ENCODE results near the gene C1orf122. TPM values are rescaled to one million over a fixed set of nuclear protein-coding genes. Genes with fewer than 3 reads are reported as not detected.

The C1orf122 gene
- polyA plus RNA-seq, 1 of the 3 experiments (the other 2 are of a cell fraction): 75.3 TPM

GRCh38 chr1:37822906-37823815 is 15.6 kb downstream of the C1orf122 start:
- ChIA-PET POLR2A (interaction anchor here (0.9 kb wide), 1 partner anchor 15 kb away, joined by 5 read pairs; the partner anchor contains the start of genes C1orf122 and YRDC), CTCF (interaction anchor here (0.7 to 2.3 kb wide), 3 partner anchors 9 to 68 kb away, joined by 3 to 8 read pairs (median 4); partner anchors contain the start of gene MTF1)
- DNase-seq: no peak
- TF ChIP-seq ELF1 (IDR thresholded peaks at IDR 0.05) (no peak), RAD21 (IDR thresholded peaks at IDR 0.05; ENCODE audit: low read length) (no peak), GATA2 (CRISPR knock-in tag; IDR thresholded peaks at IDR 0.05) (no peak), GABPA (IDR thresholded peaks at IDR 0.05; ENCODE audit: low read depth) (no peak), MAX (IDR thresholded peaks at IDR 0.05; ENCODE audit: low read depth) (no peak), TAF1 (IDR thresholded peaks at IDR 0.05; ENCODE audit: borderline replicate concordance, low read depth, low read length) (no peak), PBX3 (IDR thresholded peaks at IDR 0.05) (no peak), POLR2AphosphoS5 (IDR thresholded peaks at IDR 0.05; ENCODE audit: low read depth, low read length) (no peak), JUND (IDR thresholded peaks at IDR 0.05) (no peak), FOXJ3 (CRISPR knock-in tag; IDR thresholded peaks at IDR 0.05) (no peak), ZBTB33 (IDR thresholded peaks at IDR 0.05; ENCODE audit: borderline replicate concordance, low read depth) (no peak), CHD2 (IDR thresholded peaks at IDR 0.05; ENCODE audit: low read length, partially characterized antibody) (no peak), RXRA (IDR thresholded peaks at IDR 0.05; ENCODE audit: borderline replicate concordance, low read depth) (no peak)
- no peak overlapping the region for H3K27ac ChIP-seq (ENCODE audit: low read depth in 2 of 2, low read length in 1 of 2)
- no peaks in the 10 kb centered on the region for H3K9me3 ChIP-seq
- H3K9ac ChIP-seq: no peak overlapping the region
- no peaks in the 10 kb centered on the region for H3K27me3 ChIP-seq (ENCODE audit: insufficient read depth)
- WGBS (ENCODE audit: low lambda C conversion rate): 88% methylated on average over 9 of the region's 9 CpGs
- no peaks in the 10 kb centered on the region for H3K9me2 ChIP-seq
- H4K20me1 ChIP-seq (ENCODE audit: insufficient read depth): no peaks in the 10 kb centered on the region
- H3F3A ChIP-seq (replicated peaks; ENCODE audit: insufficient read depth): peaks cover 5% of the 10 kb centered on the region
- H3K4me2 ChIP-seq: no peak overlapping the region
- peaks cover 46% of the 10 kb centered on the region in 2 experiments for H3K36me3 ChIP-seq (replicated peaks in 1 of 2; ENCODE audit: control insufficient read depth in 1 of 2, insufficient read depth in 2 of 2, low read length in 1 of 2)
- H3K4me3 ChIP-seq (ENCODE audit: low read depth in 2 of 2, low read length in 1 of 2): no peak overlapping the region
- no peak overlapping the region for H2AFZ ChIP-seq (ENCODE audit: low read depth)
- H3K4me1 ChIP-seq (ENCODE audit: control insufficient read depth in 1 of 2, insufficient read depth in 2 of 2, low read depth in 1 of 2, low read length in 1 of 2): no peaks in the 10 kb centered on the region
- peaks cover 3% of the 10 kb centered on the region; the same call in 1 of the 2 replicates for H3K79me2 ChIP-seq (ENCODE audit: insufficient read depth)

- WGBS (ENCODE audit: low lambda C conversion rate): 100% methylated on average over 2 of the region's 2 CpGs
- H3K27ac ChIP-seq (ENCODE audit: low read depth in 2 of 2, low read length in 1 of 2): no peak overlapping the region
- TF ChIP-seq RCOR1 (IDR thresholded peaks at IDR 0.05; ENCODE audit: low read length) (no peak), FOSL2 (IDR thresholded peaks at IDR 0.05; ENCODE audit: borderline replicate concordance, low read depth) (no peak), CTCF (IDR thresholded peaks at IDR 0.05) (no peak), USF1 (IDR thresholded peaks at IDR 0.05; ENCODE audit: borderline replicate concordance, low read depth) (no peak), SIN3A (IDR thresholded peaks at IDR 0.05; ENCODE audit: borderline replicate concordance, low read depth, low read length) (no peak), NRF1 (IDR thresholded peaks at IDR 0.05; ENCODE audit: low read depth, low read length) (no peak), FOXM1 (IDR thresholded peaks at IDR 0.05; ENCODE audit: low read depth) (no peak), CHD2 (IDR thresholded peaks at IDR 0.05; ENCODE audit: low read length, partially characterized antibody) (no peak), FOXJ3 (CRISPR knock-in tag; IDR thresholded peaks at IDR 0.05) (no peak), PBX3 (IDR thresholded peaks at IDR 0.05) (no peak)
Observed at GRCh38 chr1:37824001-37824400, 16.4 kb downstream of the C1orf122 start.

More at GRCh38 chr1:37824001-37824400, 16.4 kb downstream of the C1orf122 start:
- no peak for DNase-seq
- ChIA-PET POLR2A (no interaction called here), CTCF (no interaction called here)
- H3K9me3 ChIP-seq: no peaks in the 10 kb centered on the region
- peaks cover 44 to 52% of the 10 kb centered on the region in 2 experiments for H3K36me3 ChIP-seq (replicated peaks in 1 of 2; ENCODE audit: control insufficient read depth in 1 of 2, insufficient read depth in 2 of 2, low read length in 1 of 2)
- peaks cover 5% of the 10 kb centered on the region for H3F3A ChIP-seq (replicated peaks; ENCODE audit: insufficient read depth)
- H3K4me2 ChIP-seq: no peak overlapping the region
- no peaks in the 10 kb centered on the region for H3K27me3 ChIP-seq (ENCODE audit: insufficient read depth)
- no peak overlapping the region for H3K4me3 ChIP-seq (ENCODE audit: low read depth in 2 of 2, low read length in 1 of 2)
- no peaks in the 10 kb centered on the region for H4K20me1 ChIP-seq (ENCODE audit: insufficient read depth)
- H3K79me2 ChIP-seq (ENCODE audit: insufficient read depth): peaks cover 3% of the 10 kb centered on the region; the same call in 1 of the 2 replicates
- no peaks in the 10 kb centered on the region for H3K9me2 ChIP-seq
- H3K9ac ChIP-seq: no peak overlapping the region
- H3K4me1 ChIP-seq (ENCODE audit: control insufficient read depth in 1 of 2, insufficient read depth in 2 of 2, low read depth in 1 of 2, low read length in 1 of 2): no peaks in the 10 kb centered on the region
- H2AFZ ChIP-seq (ENCODE audit: low read depth): no peak overlapping the region
